HG02571 (cell line): ENCODE measurements around the gene SETBP1.
A peak's percentile ranks its signal among the peaks of the same experiment; 100 is the strongest.

Source experiments
- ATAC-seq: cut with Tn5 transposase; IDR thresholded peaks from one replicate; pipeline ENCODE4 v1.9.1; 2021; ENCODE audit warnings: mild to moderate bottlenecking, moderate library complexity; ENCODE audit not compliant: unreplicated experiment

The SETBP1 gene

GRCh38 chr18:44754567-44754966 is 73.9 kb downstream of the SETBP1 start:
- no peak for ATAC-seq

GRCh38 chr18:44758861-44759631 is 78.4 kb downstream of the SETBP1 start:
- peak; percentile 96 for ATAC-seq

- peak; percentile 50 for ATAC-seq
Observed at GRCh38 chr18:44759925-44760342, 79.2 kb downstream of the SETBP1 start.

- no peak for ATAC-seq
Observed at GRCh38 chr18:44761812-44762211, 81.1 kb downstream of the SETBP1 start.

- no peak for ATAC-seq
Observed at GRCh38 chr18:44763327-44763726, 82.6 kb downstream of the SETBP1 start.

GRCh38 chr18:44764863-44765262 is 84.2 kb downstream of the SETBP1 start:
- no peak for ATAC-seq

- no peak for ATAC-seq
Observed at GRCh38 chr18:44765456-44765855, 84.8 kb downstream of the SETBP1 start.

GRCh38 chr18:44766450-44766849 is 85.8 kb downstream of the SETBP1 start:
- no peak for ATAC-seq

- no peak for ATAC-seq
Observed at GRCh38 chr18:44767807-44768206, 87.1 kb downstream of the SETBP1 start.

- ATAC-seq, result no peak
Observed at GRCh38 chr18:44770641-44771040, 90.0 kb downstream of the SETBP1 start.

GRCh38 chr18:44771572-44771955 is 90.9 kb downstream of the SETBP1 start:
- ATAC-seq, result no peak

GRCh38 chr18:44771956-44772917 is 91.5 kb downstream of the SETBP1 start:
- no peak for ATAC-seq

GRCh38 chr18:44773640-44774155 is 93.0 kb downstream of the SETBP1 start:
- no peak for ATAC-seq

- no peak for ATAC-seq
Observed at GRCh38 chr18:44774191-44774590, 93.5 kb downstream of the SETBP1 start.

- ATAC-seq, result no peak
Observed at GRCh38 chr18:44777457-44778192, 96.9 kb downstream of the SETBP1 start.

- no peak for ATAC-seq
Observed at GRCh38 chr18:44778788-44779187, 98.1 kb downstream of the SETBP1 start.

- no peak for ATAC-seq
Observed at GRCh38 chr18:44779753-44780292, 99.1 kb downstream of the SETBP1 start.

GRCh38 chr18:44781886-44782285 is 101.2 kb downstream of the SETBP1 start:
- ATAC-seq, result no peak

- ATAC-seq, result no peak
Observed at GRCh38 chr18:44782617-44783016, 101.9 kb downstream of the SETBP1 start.

GRCh38 chr18:44783371-44783770 is 102.7 kb downstream of the SETBP1 start:
- ATAC-seq, result no peak

GRCh38 chr18:44786257-44786656 is 105.6 kb downstream of the SETBP1 start:
- peak; percentile 27 for ATAC-seq
